T-helper 9 cell (primary cell): Measurements from ENCODE around the gene SLCO4A1.
A peak's percentile ranks its signal among the peaks of the same experiment; 100 is the strongest.
"Not testable (repeated sequence)": the region's sequence is repeated elsewhere in the genome, so short reads cannot be mapped to it uniquely, and the experiment has no call there.

Experiments
- DNase-seq: peaks from one replicate; pipeline ENCODE4 v3.0.0-alpha.2; 2020

Gene SLCO4A1

DNA sequence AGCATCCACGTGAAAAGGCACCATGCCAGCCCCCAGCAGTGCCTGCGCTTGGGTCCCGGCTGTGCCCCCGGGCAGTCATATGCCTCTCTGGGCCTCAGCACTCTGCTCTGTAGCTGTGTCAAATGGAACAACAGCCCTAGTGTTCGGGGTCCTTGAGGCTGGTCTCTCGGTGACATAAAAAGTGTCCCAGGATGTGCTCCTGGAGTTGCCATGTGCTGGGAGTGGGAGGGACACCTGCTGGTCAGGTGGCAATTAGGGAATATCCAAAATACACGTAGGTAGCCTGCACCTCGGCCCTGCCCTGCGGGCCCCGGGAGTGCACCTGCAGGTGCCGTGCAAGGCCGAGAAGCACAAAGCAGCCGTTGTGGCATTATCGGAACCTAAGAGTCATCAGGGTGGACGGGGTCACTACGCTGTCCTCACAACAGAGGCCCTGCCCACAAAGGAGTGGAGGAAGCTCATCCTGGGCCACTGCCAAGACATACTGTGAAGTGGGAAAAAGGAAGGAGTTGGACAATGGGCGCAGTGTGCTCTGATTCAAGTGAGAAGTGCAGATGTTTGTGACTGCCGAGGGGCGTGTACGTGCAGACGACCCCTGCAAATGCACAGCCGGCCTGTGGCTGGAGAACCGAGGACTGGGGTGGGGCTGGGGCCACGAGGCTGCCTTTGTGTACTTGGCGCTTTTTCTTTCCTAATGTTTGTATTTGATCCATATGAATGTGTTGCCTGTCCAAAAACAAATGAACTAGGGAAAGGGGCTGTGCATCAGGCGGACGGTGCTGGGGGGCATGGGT lies 24.6 kb downstream of the SLCO4A1 start:
- DNase-seq, result no peak

DNA sequence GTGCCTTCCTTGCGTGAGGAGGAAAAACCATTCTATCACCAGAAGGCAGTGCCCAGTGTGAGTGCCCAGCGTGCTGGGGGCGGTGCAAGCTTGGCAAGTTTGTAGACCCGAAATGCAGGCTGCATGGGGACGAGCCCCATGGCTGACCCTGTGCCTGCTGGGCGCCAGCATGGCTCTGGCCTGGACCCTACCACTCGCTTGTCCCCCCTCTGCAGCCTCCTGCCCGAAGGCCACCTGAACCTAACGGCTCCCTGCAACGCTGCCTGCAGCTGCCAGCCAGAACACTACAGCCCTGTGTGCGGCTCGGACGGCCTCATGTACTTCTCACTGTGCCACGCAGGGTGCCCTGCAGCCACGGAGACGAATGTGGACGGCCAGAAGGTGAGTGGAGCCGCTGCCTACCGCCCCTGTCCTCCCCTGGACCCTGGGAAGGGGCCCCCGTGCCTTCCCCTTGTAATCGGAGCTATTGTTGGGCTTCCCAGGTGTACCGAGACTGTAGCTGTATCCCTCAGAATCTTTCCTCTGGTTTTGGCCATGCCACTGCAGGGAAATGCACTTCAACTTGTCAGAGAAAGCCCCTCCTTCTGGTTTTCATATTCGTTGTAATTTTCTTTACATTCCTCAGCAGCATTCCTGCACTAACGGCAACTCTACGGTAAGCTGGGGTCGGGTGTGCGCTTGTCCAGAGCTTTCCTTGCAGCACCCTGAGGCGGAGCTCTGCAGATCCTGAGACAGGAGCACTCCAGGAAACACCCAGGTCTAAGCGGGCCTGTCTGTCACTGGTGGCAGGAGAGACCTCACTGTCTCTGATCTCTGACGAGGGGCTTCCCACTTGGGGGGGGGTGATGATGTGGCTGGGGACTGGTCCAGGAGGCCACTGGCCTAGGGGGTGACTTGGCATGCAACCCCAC lies 25.5 kb downstream of the SLCO4A1 start:
- no peak for DNase-seq

DNA sequence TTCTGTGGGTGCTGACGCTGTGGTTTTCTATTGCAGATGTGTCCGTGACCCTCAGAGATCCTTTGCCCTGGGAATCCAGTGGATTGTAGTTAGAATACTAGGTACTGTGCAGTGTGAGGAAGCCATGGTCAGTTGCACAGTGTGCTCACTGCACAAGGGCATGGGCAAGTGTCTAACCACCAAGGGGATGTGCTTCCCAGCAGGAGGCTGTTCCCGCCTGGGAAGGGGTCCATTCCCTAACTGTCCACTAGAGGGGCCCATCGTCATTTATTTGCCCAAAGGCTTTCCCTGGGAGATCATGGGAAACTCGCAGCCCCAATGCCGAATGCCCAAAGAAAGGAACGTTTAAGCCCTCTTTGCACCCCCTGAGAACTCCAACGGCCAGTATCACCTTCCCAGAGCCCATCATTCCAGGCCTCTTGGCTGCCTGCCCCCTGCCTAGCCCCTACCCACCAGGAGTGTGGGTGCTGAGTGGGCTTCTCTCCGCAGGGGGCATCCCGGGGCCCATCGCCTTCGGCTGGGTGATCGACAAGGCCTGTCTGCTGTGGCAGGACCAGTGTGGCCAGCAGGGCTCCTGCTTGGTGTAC lies 26.2 kb downstream of the SLCO4A1 start:
- DNase-seq, result peak; percentile 37

DNA sequence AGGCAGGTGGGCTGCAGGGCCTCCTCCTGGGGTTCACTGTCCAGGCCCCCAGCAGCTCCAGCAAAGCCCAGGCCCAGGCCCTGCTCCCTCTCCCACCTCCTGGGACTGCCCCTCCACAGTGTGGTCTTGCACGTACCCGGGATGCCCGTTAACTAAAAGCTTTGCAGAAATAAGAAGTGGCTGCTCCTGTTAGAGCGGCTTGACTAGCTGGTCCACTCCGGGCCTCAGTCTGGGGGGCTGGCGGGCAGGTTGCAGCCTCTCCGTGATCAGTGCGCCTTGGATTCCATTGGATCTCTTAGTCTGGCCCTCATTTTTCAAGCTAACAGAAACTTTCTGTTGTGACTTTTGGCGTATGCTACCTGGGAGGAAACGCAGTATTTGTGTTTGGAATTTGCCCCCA lies 26.9 kb downstream of the SLCO4A1 start:
- DNase-seq, result no peak

DNA sequence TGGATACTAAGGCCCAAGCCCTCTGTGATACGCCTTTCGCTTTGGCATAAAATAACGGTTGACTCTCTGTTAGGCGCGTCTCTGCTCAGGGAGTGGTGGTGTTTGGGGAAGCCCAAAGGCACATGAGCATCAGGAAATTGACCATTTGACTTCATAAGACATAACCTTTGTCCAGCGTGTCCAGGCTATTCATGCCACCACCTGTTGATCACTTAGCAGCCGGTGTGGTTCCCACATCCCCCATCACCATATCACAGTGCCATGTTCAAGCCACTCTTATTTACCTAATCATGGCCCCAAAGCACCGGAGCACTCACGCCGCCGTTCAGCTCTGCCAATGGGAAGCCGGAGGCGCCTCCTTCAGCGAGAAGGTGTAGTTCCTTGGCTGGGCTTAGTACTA lies 27.9 kb downstream of the SLCO4A1 start:
- DNase-seq, result no peak

DNA sequence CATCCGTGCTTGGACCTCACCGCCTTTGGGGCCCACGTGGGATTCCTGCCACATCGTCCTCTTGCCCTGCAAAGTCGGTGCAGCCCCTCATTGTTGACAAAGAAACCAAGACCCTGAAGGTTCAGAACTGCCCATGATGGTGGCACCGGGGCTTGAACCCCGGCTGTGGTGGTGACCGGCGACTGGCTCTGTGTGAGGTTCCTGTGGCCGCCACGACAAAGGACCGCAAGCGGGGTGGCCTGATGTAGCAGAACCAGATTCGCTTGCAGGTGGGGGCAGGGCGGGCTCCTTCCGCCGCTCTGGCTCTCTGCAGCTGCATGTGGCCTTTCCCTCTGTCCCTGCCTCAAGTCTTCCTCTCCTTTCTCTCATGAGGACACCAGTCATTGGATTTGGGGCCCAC lies 28.7 kb downstream of the SLCO4A1 start:
- no peak for DNase-seq

DNA sequence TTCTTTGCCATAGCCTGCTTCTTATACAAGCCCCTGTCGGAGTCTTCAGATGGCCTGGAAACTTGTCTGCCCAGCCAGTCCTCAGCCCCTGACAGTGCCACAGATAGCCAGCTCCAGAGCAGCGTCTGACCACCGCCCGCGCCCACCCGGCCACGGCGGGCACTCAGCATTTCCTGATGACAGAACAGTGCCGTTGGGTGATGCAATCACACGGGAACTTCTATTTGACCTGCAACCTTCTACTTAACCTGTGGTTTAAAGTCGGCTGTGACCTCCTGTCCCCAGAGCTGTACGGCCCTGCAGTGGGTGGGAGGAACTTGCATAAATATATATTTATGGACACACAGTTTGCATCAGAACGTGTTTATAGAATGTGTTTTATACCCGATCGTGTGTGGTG lies 29.5 kb downstream of the SLCO4A1 start:
- no peak for DNase-seq

DNA sequence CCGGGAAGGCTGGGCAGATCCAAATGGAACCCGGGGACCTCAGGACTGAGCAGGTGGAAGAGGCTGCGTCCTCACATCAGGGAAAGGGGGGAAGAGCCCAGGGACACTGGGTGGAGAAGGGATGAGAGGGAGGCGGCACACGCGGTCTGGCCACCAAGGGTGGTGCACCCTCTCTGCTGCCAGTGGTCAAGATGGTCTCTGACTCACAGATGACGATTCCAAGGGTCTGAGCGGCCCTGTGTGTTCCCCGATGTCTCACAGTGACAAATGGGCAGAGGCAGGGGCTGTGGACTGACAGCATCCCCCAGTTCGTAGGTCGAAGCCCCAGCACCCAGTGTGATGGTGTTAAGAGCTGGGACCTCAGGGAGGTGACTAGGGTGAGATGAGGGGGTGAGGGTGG lies 32.1 kb downstream of the SLCO4A1 start:
- DNase-seq, result no peak

DNA sequence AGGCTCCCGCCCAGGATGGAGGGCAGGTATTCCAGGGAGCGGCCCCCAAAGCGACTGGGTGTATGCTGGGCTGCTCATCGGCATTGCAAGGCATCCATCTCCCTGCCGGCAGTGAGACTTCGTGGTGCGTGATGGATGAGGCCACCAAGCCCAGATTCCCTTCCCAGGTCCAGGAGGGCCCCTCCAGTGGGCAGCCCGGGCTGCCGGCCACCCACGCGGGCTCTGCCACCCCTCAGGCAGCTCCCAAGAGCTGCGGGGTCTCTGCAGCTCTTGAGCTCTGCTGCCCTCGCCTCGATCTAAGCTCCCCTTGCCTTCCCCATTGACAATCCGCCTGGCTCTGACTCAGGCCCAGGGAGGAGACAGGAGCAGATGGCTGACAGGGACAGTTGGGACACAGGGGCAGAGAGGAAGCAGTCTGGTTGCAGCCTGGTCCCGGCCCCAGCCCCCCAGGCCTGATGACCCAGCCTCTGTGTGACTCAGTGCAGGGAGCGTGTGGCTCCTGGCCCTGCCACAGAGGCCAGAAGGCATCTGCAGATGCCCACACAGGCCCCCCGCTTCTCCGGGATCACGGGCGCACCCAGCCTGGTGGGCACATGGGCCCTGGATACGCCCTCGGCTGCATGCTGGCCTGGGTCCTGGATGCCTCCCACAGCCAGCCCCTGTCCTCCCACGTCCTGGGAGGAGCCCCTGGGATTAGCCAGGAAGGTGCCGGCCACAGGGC lies 33.0 kb downstream of the SLCO4A1 start:
- DNase-seq, result no peak

DNA sequence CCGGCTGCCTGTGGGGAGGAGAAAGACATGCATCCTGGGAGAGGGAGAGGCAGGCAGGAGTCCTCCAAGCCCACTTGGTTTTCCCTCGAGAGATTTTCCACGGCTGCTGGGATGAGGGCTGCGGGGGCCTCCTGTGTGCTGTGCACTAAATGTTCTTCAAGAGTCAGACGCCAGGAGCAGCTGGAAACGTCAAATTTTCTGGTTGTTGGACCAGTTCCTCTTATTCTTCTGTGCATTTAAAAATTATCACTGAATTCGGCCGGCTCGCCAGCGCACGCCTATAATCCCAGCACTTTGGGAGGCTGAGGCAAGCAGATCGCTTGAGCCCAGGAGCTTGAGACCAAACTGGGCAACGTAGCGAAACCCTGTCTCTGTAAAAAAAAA lies 33.6 kb downstream of the SLCO4A1 start:
- DNase-seq, result no peak

DNA sequence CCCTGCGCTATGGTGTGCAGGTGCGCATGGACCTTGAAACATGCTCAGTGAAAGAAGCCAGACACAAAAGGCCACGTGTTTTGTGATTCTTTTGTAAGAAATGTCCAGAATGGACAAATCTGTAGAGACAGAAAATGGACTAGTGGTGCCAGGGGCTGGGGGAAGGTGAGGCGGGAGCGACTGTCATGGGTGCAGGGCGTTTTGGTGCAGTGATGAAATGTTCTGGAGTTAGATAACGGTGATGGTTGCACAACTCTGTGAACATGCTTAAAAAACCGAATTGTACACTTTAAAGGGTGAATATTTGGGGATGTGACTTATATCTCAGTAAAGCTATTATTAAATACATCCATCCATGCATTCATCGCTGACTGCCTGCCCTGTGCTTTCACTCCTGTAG lies 34.7 kb downstream of the SLCO4A1 start:
- no peak for DNase-seq

DNA sequence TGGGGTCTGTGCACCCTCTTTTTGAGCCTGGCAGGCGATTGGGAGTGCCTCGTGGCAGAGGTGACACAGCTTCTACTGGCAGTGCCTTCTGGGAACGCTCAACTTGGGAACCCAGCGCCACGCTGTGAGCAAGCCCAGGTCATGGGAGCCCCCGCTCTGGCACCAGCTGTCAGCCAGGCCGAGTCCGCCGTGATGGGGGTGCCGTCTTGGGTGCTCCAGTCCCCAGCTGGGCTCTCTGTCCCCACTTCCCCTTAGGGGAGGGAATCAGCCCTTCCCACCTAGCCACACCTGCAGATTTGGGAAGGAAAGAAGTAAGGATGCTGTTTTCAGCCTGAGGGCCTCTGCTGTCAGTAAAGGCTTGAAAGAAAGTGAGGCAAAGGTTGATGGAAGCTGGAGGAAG lies 35.4 kb downstream of the SLCO4A1 start:
- no peak for DNase-seq

DNA sequence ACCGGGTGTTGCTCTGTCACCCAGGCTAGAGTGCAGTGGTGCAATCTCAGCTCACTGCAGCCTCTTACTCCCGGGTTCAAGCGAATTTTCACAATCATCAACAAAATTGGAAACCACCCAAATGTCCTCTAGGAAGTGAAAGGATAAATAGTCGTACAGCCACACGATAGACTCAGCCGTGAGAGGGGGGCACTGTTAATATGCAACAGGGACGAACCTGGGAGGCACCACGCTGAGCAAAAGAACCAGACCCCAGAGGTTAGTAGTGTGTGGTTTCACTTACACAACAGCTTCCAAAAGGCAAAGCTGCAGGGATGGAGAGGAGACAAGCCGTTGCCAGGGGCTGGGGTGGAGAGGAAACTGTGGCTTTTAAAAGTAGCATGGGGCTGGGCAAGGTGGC lies 36.2 kb downstream of the SLCO4A1 start:
- DNase-seq, result no peak

DNA sequence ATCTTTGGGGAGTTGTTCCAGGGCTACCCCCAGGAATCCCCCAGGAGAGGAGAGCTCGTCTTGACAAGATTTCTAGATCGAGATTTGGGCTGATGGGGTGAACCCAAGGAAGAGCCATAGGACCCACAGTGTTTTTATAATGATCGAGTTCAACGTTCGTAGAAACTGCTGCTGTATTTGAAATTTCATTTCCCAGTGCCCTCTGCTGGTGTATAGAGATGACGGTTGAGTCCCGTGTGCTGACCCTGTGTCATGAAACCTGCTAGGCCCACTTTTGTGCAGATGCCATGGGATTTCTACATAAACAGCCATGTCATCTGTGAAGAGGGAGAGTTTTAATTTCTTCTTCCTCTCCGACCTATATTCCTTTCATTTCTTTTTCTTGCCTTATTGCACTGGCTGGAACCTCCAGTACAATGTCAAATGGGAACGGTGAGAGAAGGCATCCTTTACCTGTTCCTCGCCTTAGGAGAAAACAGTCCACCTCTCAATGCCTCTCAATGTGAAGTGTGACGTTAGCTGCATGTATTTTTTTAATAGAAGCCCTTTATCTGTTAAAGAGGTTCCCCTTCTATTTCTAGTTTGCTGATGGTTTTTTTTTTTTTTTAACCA lies 37.8 kb downstream of the SLCO4A1 start:
- DNase-seq, result no peak

DNA sequence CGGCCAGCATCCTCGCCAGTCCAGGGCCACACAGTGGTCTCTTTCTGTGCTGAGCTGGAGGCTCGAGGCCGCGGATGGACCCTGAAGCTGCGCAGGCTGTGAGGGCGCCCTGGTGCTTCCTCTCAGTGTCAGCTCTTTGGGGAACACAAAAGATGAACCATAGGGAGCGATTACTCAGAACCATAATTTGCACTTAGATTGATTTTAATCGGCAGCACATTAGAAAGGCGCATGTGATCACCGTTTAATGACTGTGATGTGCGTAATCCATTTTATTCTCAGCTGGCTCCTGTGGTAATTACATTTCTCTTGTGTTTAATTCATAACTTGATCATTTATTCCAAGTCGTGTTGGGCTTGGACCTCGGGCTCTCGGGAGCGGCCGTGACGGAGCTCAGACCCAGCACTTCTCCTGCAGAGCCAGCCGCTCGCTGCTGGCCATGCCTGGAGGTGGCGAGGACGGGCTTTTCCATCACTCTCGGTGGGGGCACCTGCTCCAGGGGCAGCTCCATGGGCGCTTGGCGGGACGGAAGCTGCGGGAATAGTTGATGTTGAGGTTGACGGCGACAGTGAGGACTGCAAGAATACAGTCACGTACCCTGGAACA lies 40.7 kb downstream of the SLCO4A1 start:
- no peak for DNase-seq

DNA sequence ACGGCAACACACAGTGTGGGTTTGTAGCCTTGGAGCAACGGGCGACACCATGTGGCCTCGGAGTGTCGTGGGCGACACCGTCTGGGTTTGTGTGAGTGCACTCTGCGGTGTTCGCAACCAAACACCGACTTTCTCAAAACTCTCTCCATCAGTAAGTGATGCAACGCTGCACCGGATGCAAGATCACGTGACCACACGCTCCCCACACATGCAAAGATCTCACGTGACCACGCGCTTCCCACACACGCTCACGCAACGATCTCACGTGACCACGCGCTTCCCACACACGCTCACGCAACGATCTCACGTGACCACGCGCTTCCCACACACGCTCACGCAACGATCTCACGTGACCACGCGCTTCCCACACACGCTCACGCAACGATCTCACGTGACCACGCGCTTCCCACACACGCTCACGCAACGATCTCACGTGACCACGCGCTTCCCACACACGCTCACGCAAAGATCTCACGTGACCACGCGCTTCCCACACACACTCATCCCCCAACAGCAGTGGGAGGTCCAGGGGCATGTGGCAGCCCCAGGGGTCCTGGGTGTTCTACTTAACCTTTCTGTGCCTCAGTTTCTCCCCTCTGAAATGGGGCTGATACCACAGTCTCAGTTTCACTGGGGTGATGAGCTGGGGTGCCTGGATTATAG lies 41.5 kb downstream of the SLCO4A1 start:
- not testable (repeated sequence) for DNase-seq

DNA sequence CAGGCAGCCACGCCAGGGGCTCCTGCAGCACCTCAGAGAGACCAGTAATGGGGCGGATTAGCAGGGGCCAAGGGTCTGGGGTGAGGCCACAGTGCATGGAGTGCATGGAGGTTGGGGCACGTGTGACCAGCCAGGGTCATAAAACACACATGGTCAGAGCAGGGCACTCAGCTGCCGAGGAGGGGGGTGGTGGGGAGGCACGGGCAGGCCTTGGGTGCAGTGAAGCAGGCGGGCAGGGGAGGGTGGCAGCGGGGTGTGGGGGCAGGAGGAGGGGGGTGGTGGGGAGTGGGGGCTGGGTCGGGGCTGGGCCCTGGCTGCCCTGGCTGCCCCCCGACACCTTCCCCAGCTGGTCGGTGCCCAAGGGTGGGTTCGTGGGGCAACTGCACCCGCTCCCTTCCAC lies 42.7 kb downstream of the SLCO4A1 start:
- no peak for DNase-seq

DNA sequence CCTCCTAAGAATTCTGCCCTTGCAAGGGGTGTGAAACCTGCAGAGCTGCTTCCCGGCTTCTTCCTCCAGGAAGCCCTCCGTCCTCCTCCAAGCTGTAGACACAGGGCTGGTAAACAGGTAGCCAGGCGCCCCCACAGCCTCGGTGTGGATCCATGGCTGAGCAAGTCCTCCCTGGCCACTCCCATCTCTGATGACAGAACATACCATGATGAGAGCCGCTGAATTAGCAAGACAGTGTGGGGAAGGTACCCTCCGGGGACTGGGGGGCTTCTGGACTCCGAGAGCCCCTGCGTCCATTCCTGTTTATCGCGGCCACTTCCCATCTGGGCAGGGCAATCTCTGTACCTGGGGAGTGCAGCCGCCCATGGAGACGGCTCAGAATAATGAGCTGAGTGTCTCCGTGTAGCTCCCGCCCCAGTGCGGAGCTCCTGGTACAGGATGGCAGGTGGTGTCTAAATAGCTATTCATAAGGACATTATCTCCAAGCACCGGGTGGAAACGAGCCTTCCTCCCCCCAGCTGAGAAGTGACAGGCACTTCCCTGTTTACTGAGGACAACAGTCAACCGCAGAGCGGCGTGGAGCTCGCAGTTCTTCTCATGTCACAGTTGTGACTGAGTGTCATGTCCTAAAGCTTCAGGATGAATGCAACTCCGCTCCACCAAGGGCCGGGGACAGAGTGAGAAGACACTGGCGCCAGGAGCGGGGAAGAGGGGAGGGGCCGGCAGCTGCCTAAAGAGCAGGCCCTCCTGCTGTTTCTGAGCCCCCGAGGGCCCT lies 43.7 kb downstream of the SLCO4A1 start:
- DNase-seq, result no peak

DNA sequence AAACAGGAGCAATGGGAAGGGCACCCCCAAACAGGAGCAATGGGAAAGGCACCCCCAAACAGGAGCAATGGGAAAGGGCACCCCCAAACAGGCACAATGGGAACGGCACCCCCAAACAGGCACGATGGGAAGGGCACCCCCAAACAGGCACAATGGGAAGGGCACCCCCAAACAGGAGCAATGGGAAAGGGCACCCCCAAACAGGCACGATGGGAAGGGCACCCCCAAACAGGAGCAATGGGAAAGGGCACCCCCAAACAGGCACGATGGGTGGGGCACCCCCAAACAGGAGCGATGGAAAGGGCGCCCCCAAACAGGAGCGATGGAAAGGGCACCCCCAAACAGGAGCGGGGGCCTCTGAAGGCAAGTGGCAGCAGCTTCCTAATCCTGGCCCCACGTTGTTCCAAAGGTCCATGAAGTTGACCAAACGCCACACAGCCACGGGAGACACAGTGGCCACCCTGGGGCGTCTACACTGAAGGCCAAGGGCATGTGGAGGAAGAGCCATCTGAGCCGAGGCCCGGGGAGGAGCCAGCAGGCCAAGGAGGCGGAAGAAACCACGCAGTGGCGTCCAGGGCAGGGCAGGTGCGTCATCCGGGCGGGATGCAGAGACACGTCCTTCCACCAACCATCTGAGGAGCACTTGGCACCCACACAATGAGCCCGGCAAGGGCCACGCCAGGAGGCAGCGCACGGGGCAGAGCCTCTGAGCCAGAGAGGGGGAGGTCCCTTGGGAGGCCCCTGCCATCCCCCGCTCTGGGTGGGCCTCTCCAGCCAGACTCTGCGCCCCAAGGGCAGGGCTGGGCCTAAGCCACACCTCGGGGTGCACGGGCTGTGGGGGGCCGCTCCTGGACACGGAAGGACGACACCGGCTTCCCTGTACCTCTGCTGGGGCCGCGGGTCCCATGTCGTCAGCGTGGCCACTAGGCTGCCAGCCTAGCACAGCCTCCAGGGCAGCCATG lies 44.8 kb downstream of the SLCO4A1 start:
- DNase-seq, result no peak

DNA sequence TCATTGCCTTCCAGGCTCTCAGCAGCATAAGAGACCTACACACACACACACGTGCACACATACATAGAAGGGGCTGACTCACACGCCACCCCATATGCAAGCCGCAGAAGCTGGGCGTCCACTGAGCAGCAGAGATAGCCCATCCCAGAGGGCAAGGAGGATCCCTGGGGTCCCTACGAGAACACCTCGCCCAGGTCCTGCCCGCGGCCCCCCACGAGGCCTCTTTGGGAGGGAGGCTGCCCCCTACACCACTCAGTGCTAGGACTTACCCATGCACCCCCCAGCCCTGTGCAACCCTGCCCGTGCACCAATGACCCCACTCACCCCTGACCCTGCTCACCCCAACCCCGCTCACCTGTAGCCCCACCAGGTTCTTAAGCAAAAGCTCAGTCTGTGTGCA lies 45.8 kb downstream of the SLCO4A1 start:
- no peak for DNase-seq
